PC-3 (cell line): ENCODE results near the gene ABCA5. TPM values are rescaled to one million over a fixed set of nuclear protein-coding genes. Genes with fewer than 3 reads are reported as not detected.

ENCODE experiments used
- ATAC-seq: fragments of 200-7000 bp; cut with Tn5 transposase; 2 replicates; pipeline ENCODE4 v1.9.1; 2020; ENCODE audit warnings: mild to moderate bottlenecking, moderate library complexity
- BruUV-seq: library from RNA; stranded (reverse); fragments of 400-500 nt; replicated peaks from 2 replicates; lab custom pipeline; 2021; lab: Mats Ljungman, UMichigan
- CTCF ChIA-PET: fragments of 300-600 bp; sonication (Branson Sonifier 250); formaldehyde crosslinking; loops from one replicate; lab custom pipeline; 2022; ENCODE audit warnings: antibody characterized with exemption; lab: Charles Lee
- POLR2A ChIA-PET: fragments of 300-600 bp; sonication (Branson Sonifier 250); formaldehyde crosslinking; loops from one replicate; lab custom pipeline; 2022; ENCODE audit warnings: antibody characterized with exemption; ENCODE audit not compliant: unreplicated experiment; lab: Charles Lee
- DNase-seq: peaks from one replicate; pipeline ENCODE4 v3.0.0-alpha.2; 2015
- H2AFZ ChIP-seq: fragments of 300-600 bp; sonication (generic); 2 replicates; pipeline ENCODE4 v1.6.0; 2016; ENCODE audit warnings: antibody characterized with exemption, low read length
- H3F3A ChIP-seq: fragments of 300-600 bp; sonication (generic); one replicate; pipeline ENCODE4 v1.6.0; 2017; ENCODE audit warnings: antibody characterized with exemption, low read length, control low read depth, mild to moderate bottlenecking; ENCODE audit not compliant: unreplicated experiment
- H3K27ac ChIP-seq: fragments of 300-600 bp; sonication (generic); 2 replicates; pipeline ENCODE4 v1.5.1; 2016; ENCODE audit warnings: mild to moderate bottlenecking, low read length
- H3K27me3 ChIP-seq: fragments of 300-600 bp; sonication (generic); 2 replicates; pipeline ENCODE4 v1.6.1; 2016; ENCODE audit warnings: low read length, mixed read lengths
- H3K36me3 ChIP-seq: fragments of 300-600 bp; sonication (generic); 2 replicates; pipeline ENCODE4 v1.6.1; 2016; ENCODE audit warnings: low read depth, mixed run types, low read length, mixed read lengths
- H3K4me1 ChIP-seq: fragments of 300-600 bp; sonication (generic); 2 replicates; pipeline ENCODE4 v1.5.1; 2016; ENCODE audit warnings: low read length; ENCODE audit not compliant: insufficient read depth
- H3K4me2 ChIP-seq: fragments of 300-600 bp; sonication (generic); 2 replicates; pipeline ENCODE4 v1.6.0; 2016; ENCODE audit warnings: low read length
- H3K4me3 ChIP-seq: fragments of 300-600 bp; sonication (generic); 2 replicates; pipeline ENCODE4 v1.5.1; 2016; ENCODE audit warnings: mild to moderate bottlenecking, low read length, mixed read lengths
- H3K79me2 ChIP-seq: fragments of 300-600 bp; sonication (generic); 2 replicates; pipeline ENCODE4 v1.6.1; 2017; ENCODE audit warnings: low read length, mixed read lengths
- H3K9ac ChIP-seq: fragments of 300-600 bp; sonication (generic); 2 replicates; pipeline ENCODE4 v1.6.0; 2016; ENCODE audit warnings: mild to moderate bottlenecking, low read length
- H3K9me2 ChIP-seq: fragments of 300-600 bp; sonication (generic); replicated peaks from 2 replicates; pipeline ENCODE4 v1.6.1; 2016; ENCODE audit warnings: mixed run types, low read length, mixed read lengths
- H3K9me3 ChIP-seq: fragments of 300-600 bp; sonication (generic); 2 replicates; pipeline ENCODE4 v1.6.1; 2016; ENCODE audit warnings: low read length, mixed read lengths
- H4K20me1 ChIP-seq: fragments of 300-600 bp; sonication (generic); 2 replicates; pipeline ENCODE4 v1.6.1; 2016; ENCODE audit warnings: low read length, mixed read lengths
- EZH2 ChIP-seq: fragments of 300-600 bp; sonication (generic); IDR thresholded peaks from one replicate; pipeline ENCODE4 v1.6.1; 2017; ENCODE audit warnings: antibody characterized with exemption, mild to moderate bottlenecking, low read length; ENCODE audit not compliant: unreplicated experiment
- EZH2phosphoT487 ChIP-seq: fragments of 300-600 bp; sonication (generic); IDR thresholded peaks from 2 replicates; pipeline ENCODE4 v1.6.1; 2018; ENCODE audit warnings: mild to moderate bottlenecking, antibody characterized with exemption, low read length, borderline replicate concordance
- intact Hi-C: fragments of 100-400 bp; cut with micrococcal nuclease; formaldehyde crosslinking; loops from 2 replicates; pipeline ENCODE4 v1.9.0; 2023
- total RNA-seq: library from RNA; depleted of rRNA; stranded (reverse); fragments of >200 nt; gene quantifications from 2 replicates; pipeline ENCODE4 v1.2.3, GENCODE V29; 2014
- TF ChIP-seq, protein P1 (sequence below): fragments of 300-600 bp; sonication (generic); conservative IDR thresholded peaks from 2 replicates; pipeline ENCODE4 v1.5.1; 2017; ENCODE audit warnings: antibody characterized with exemption, low read depth, mild to moderate bottlenecking, low read length

Gene ABCA5
- total RNA-seq, 1 experiment from 2014 or later, result 7.0 TPM

DNA sequence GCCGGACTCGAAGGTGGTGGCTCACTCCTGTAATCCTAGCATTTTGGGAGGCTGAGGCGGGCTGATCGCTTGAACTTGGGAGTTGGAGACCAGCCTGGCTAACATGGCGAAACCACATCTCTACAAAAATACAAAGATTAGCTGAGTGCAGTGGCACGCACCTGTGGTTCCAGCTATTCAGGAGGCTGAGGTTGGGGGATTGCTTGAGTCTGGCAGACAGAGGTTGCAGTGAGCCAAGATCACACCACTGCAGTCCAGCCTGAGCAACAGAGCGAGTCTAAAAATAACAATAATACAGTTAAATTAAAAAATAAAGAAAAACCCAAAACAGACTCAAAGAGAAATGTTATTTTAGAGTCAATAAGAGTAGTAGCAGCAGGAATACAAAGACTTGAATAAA is 29.7 kb upstream of the ABCA5 start:
- Histone ChIP-seq H3K4me1 (no peaks in the 10 kb centered on the region), H3K9ac (no peak overlapping the region), H3K9me3 (no peaks in the 10 kb centered on the region), H3K4me3 (no peak overlapping the region), H3K9me2 (no peaks in the 10 kb centered on the region), H3K36me3 (no peaks in the 10 kb centered on the region), H3K27me3 (no peaks in the 10 kb centered on the region), H2AFZ (no peak overlapping the region), H3K4me2 (no peak overlapping the region), H3F3A (no peaks in the 10 kb centered on the region), H4K20me1 (no peaks in the 10 kb centered on the region), H3K79me2 (no peaks in the 10 kb centered on the region), H3K27ac (no peak overlapping the region)
- intact Hi-C loops, result no loop called here
- no peak for DNase-seq
- no peak for ATAC-seq
- CTCF ChIA-PET, result interaction anchor here (1.0 kb wide), 1 partner anchor 22 kb away, joined by 4 read pairs; no protein-coding TSS in a partner anchor
- POLR2A ChIA-PET, result no interaction called here
- BruUV-seq, result no TSS peak
- TF ChIP-seq, protein P1, sequence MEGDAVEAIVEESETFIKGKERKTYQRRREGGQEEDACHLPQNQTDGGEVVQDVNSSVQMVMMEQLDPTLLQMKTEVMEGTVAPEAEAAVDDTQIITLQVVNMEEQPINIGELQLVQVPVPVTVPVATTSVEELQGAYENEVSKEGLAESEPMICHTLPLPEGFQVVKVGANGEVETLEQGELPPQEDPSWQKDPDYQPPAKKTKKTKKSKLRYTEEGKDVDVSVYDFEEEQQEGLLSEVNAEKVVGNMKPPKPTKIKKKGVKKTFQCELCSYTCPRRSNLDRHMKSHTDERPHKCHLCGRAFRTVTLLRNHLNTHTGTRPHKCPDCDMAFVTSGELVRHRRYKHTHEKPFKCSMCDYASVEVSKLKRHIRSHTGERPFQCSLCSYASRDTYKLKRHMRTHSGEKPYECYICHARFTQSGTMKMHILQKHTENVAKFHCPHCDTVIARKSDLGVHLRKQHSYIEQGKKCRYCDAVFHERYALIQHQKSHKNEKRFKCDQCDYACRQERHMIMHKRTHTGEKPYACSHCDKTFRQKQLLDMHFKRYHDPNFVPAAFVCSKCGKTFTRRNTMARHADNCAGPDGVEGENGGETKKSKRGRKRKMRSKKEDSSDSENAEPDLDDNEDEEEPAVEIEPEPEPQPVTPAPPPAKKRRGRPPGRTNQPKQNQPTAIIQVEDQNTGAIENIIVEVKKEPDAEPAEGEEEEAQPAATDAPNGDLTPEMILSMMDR, result no peak
- no peak for TF ChIP-seq EZH2phosphoT487
- no peak for TF ChIP-seq EZH2

DNA sequence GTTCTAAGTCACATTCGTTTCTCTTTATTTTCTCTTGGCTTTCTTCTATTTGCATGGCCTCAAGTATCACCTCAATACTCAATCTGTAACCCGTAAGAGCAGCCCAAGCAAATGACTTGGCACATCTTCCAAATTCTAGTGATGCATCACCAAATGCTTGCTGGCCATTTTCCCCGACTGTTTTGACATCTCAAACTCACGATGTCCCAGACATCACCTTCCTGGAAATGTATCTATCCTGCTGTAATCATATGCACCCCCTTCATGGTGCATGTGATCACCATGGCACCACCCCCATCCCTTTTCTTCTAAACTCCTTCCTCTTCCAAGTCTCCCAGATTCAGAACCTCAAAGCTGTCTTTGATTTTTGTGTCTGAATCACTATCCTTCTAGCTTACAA is 24.0 kb upstream of the ABCA5 start:
- no peak overlapping the region for H2AFZ ChIP-seq
- ChIA-PET CTCF (no interaction called here), POLR2A (no interaction called here)
- no peaks in the 10 kb centered on the region for H3K36me3 ChIP-seq
- TF ChIP-seq EZH2 (no peak), EZH2phosphoT487 (no peak)
- TF ChIP-seq, protein P1, result no peak
- H3K9me3 ChIP-seq, result no peaks in the 10 kb centered on the region
- H3K4me1 ChIP-seq, result no peaks in the 10 kb centered on the region
- no peak overlapping the region for H3K27ac ChIP-seq
- ATAC-seq, result no peak
- no peak overlapping the region for H3K4me2 ChIP-seq
- H4K20me1 ChIP-seq, result no peaks in the 10 kb centered on the region
- no peaks in the 10 kb centered on the region for H3K27me3 ChIP-seq
- no peak for DNase-seq
- no peak overlapping the region for H3K9ac ChIP-seq
- no peaks in the 10 kb centered on the region for H3K9me2 ChIP-seq
- intact Hi-C loops, result no loop called here
- BruUV-seq, result no TSS peak
- no peaks in the 10 kb centered on the region for H3F3A ChIP-seq
- no peak overlapping the region for H3K4me3 ChIP-seq
- H3K79me2 ChIP-seq, result no peaks in the 10 kb centered on the region

DNA sequence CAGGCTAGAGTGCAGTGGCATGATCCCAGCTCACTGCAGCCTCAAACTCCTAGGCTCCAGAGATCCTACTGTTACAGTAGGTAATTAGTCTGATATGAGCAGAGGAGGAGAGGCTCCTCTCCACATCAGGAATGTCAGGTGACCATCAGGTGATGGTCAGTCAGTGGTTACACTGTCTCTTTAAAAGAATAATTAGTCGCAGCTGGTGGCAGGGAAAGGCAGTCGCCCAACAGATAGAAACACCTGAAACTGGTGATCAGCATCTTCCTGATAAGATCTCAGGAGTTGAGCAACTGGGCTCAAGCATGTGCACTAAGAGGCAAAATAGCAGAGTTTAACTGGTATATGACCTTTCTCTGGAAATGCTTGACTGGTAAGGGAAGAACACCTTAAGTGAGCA is 21.5 kb upstream of the ABCA5 start:
- ATAC-seq, result no peak
- H3K36me3 ChIP-seq, result no peaks in the 10 kb centered on the region
- no peak overlapping the region for H3K4me2 ChIP-seq

More for the DNA sequence above, 21.5 kb upstream of the ABCA5 start:
- Histone ChIP-seq H3K9me2 (no peaks in the 10 kb centered on the region), H3K9me3 (no peaks in the 10 kb centered on the region), H4K20me1 (no peaks in the 10 kb centered on the region), H3K27ac (no peak overlapping the region), H2AFZ (no peak overlapping the region), H3K4me1 (peaks cover 7% of the 10 kb centered on the region), H3F3A (no peaks in the 10 kb centered on the region), H3K9ac (no peak overlapping the region), H3K4me3 (no peak overlapping the region), H3K27me3 (no peaks in the 10 kb centered on the region), H3K79me2 (no peaks in the 10 kb centered on the region)
- intact Hi-C loops, result no loop called here
- BruUV-seq, result no TSS peak
- POLR2A ChIA-PET, result no interaction called here
- TF ChIP-seq EZH2 (no peak), EZH2phosphoT487 (no peak)
- TF ChIP-seq, protein P1, result no peak
- DNase-seq, result no peak
- CTCF ChIA-PET, result interaction anchor here (0.8 kb wide), 1 partner anchor 13 kb away, joined by 3 read pairs; no protein-coding TSS in a partner anchor
